ENCODE results near the gene JAG1.

DNA sequence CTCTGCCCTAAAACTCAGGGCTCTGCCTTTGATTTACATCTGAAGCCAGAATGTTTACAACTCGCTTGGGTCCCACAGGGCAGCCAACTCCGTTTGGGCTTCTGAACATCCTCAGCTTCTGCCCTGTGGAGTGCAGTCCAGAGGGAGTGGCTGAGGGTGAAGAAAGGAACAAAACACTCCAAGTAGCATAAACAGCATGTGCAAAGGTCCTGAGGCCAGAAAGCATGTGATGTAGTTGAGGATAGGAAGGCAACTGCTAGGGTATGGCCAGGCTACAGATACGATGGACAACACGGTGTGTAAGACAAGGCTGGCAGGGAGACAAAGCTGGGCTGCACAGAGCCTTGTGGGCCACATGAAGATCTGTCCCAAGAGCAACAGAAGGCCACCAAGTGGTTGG, 12.5 kb downstream of the JAG1 start:
- TF ChIP-seq, protein P1, sequence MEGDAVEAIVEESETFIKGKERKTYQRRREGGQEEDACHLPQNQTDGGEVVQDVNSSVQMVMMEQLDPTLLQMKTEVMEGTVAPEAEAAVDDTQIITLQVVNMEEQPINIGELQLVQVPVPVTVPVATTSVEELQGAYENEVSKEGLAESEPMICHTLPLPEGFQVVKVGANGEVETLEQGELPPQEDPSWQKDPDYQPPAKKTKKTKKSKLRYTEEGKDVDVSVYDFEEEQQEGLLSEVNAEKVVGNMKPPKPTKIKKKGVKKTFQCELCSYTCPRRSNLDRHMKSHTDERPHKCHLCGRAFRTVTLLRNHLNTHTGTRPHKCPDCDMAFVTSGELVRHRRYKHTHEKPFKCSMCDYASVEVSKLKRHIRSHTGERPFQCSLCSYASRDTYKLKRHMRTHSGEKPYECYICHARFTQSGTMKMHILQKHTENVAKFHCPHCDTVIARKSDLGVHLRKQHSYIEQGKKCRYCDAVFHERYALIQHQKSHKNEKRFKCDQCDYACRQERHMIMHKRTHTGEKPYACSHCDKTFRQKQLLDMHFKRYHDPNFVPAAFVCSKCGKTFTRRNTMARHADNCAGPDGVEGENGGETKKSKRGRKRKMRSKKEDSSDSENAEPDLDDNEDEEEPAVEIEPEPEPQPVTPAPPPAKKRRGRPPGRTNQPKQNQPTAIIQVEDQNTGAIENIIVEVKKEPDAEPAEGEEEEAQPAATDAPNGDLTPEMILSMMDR (IDR thresholded peaks at IDR 0.05; ENCODE audit: low read depth, low read length, poor library complexity, severe bottlenecking), result no peak
- no peak for TF ChIP-seq EZH2phosphoT487 (IDR thresholded peaks at IDR 0.05; ENCODE audit: borderline replicate concordance, low read length)

Measured in DOHH2 (cell line).